ENCODE results near the gene PTPRM. TPM values are rescaled to one million over a fixed set of nuclear protein-coding genes. Genes with fewer than 3 reads are reported as not detected.
A peak's percentile ranks its signal among the peaks of the same experiment; 100 is the strongest.

Gene PTPRM
- polyA plus RNA-seq, 1 donor (not counting 4 experiments of a cell fraction or from before 2014, with no cell fraction given) = 54.5 TPM

DNA sequence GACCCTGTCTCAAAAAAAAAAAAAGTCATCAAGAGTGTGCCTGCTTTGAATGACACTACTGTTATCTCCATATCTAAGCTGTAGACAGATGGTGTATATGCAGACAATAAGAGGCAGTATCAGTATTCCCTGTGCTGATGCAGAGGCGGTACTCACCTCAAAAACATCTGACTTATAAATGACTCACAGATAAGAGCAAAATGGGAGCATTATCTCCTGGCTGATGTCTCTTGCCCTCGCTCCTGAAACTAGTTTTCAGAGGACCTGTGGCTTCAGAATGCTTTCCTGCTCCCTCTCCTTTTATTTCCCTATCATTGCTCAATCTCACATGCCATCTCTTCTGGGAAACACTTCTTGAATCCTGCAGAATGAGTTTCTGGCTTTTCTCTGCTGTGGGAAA, 289.6 kb downstream of the PTPRM start:
- FAIRE-seq (peak; percentile 95), DNase-seq (ENCODE audit: low read depth, low spot score) (no peak)
- Histone ChIP-seq H3K36me3 (ENCODE audit: control insufficient read depth in 2 of 2, extremely low read depth in 1 of 2, insufficient read depth in 2 of 2, low read length in 2 of 2) (no peaks in the 10 kb centered on the region), H3K4me1 (ENCODE audit: control insufficient read depth, extremely low read depth, insufficient read depth, low read length) (peaks cover 15% of the 10 kb centered on the region), H3K4me2 (ENCODE audit: control insufficient read depth, extremely low read depth, insufficient read depth, low read depth, low read length) (peak overlapping the region; percentile 36), H3K9me1 (ENCODE audit: control insufficient read depth, extremely low read depth, insufficient read depth, low read length) (no peaks in the 10 kb centered on the region), H4K20me1 (ENCODE audit: control insufficient read depth, extremely low read depth, insufficient read depth, low read length) (no peaks in the 10 kb centered on the region), H3K27me3 (ENCODE audit: control insufficient read depth, extremely low read depth, insufficient read depth, low read length) (no peaks in the 10 kb centered on the region), H2AFZ (ENCODE audit: control insufficient read depth, low read length) (no peak overlapping the region), H3K27ac (ENCODE audit: control insufficient read depth, insufficient read depth, low read length) (peak overlapping the region; percentile 62), H3K4me3 (ENCODE audit: control insufficient read depth in 2 of 3, extremely low read depth in 1 of 3, insufficient read depth in 2 of 3, low read depth in 1 of 3, low read length in 3 of 3) (no peak overlapping the region), H3K79me2 (ENCODE audit: control insufficient read depth, insufficient read depth, low read length) (no peaks in the 10 kb centered on the region), H3K9me3 (ENCODE audit: control insufficient read depth, low read depth, low read length) (no peaks in the 10 kb centered on the region), H3K9ac (ENCODE audit: control insufficient read depth, extremely low read depth, insufficient read depth, low read length) (peak overlapping the region; percentile 30)
- dilution Hi-C loops (cut with MboI; ENCODE audit: extremely low pct_ligation_motif_present, low sequenced_read_pairs) = no loop called here
- TF ChIP-seq, protein P1, sequence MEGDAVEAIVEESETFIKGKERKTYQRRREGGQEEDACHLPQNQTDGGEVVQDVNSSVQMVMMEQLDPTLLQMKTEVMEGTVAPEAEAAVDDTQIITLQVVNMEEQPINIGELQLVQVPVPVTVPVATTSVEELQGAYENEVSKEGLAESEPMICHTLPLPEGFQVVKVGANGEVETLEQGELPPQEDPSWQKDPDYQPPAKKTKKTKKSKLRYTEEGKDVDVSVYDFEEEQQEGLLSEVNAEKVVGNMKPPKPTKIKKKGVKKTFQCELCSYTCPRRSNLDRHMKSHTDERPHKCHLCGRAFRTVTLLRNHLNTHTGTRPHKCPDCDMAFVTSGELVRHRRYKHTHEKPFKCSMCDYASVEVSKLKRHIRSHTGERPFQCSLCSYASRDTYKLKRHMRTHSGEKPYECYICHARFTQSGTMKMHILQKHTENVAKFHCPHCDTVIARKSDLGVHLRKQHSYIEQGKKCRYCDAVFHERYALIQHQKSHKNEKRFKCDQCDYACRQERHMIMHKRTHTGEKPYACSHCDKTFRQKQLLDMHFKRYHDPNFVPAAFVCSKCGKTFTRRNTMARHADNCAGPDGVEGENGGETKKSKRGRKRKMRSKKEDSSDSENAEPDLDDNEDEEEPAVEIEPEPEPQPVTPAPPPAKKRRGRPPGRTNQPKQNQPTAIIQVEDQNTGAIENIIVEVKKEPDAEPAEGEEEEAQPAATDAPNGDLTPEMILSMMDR (optimal IDR thresholded peaks at IDR 0.05 in 1 of 3, IDR thresholded peaks at IDR 0.05 in 1 of 3, conservative IDR thresholded peaks at IDR 0.05 in 1 of 3; ENCODE audit: extremely low read depth in 1 of 3, insufficient read depth in 2 of 3, low read length in 3 of 3) = no peak
- no peak for TF ChIP-seq EZH2 (IDR thresholded peaks at IDR 0.05; ENCODE audit: low read length)

GRCh38 chr18:7857562-7857961, 290.4 kb downstream of the PTPRM start:
- FAIRE-seq (no peak), DNase-seq (ENCODE audit: low read depth, low spot score) (no peak)
- no peaks in the 10 kb centered on the region for H3K9me3 ChIP-seq (ENCODE audit: control insufficient read depth, low read depth, low read length)
- no peaks in the 10 kb centered on the region for H4K20me1 ChIP-seq (ENCODE audit: control insufficient read depth, extremely low read depth, insufficient read depth, low read length)
- no peaks in the 10 kb centered on the region for H3K36me3 ChIP-seq (ENCODE audit: control insufficient read depth in 2 of 2, extremely low read depth in 1 of 2, insufficient read depth in 2 of 2, low read length in 2 of 2)
- no peaks in the 10 kb centered on the region for H3K27me3 ChIP-seq (ENCODE audit: control insufficient read depth, extremely low read depth, insufficient read depth, low read length)
- H3K9me1 ChIP-seq (ENCODE audit: control insufficient read depth, extremely low read depth, insufficient read depth, low read length) = no peaks in the 10 kb centered on the region
- no peaks in the 10 kb centered on the region for H3K79me2 ChIP-seq (ENCODE audit: control insufficient read depth, insufficient read depth, low read length)
- no peak overlapping the region for H2AFZ ChIP-seq (ENCODE audit: control insufficient read depth, low read length)
- dilution Hi-C loops (cut with MboI; ENCODE audit: extremely low pct_ligation_motif_present, low sequenced_read_pairs) = no loop called here
- TF ChIP-seq, protein P1 (optimal IDR thresholded peaks at IDR 0.05 in 1 of 3, IDR thresholded peaks at IDR 0.05 in 1 of 3, conservative IDR thresholded peaks at IDR 0.05 in 1 of 3; ENCODE audit: extremely low read depth in 1 of 3, insufficient read depth in 2 of 3, low read length in 3 of 3) = no peak
- no peak for TF ChIP-seq EZH2 (IDR thresholded peaks at IDR 0.05; ENCODE audit: low read length)
- H3K9ac ChIP-seq (ENCODE audit: control insufficient read depth, extremely low read depth, insufficient read depth, low read length) = no peak overlapping the region
- peaks cover 18% of the 10 kb centered on the region for H3K4me1 ChIP-seq (ENCODE audit: control insufficient read depth, extremely low read depth, insufficient read depth, low read length)
- no peak overlapping the region for H3K4me2 ChIP-seq (ENCODE audit: control insufficient read depth, extremely low read depth, insufficient read depth, low read depth, low read length)
- no peak overlapping the region for H3K4me3 ChIP-seq (ENCODE audit: control insufficient read depth in 2 of 3, extremely low read depth in 1 of 3, insufficient read depth in 2 of 3, low read depth in 1 of 3, low read length in 3 of 3)
- no peak overlapping the region for H3K27ac ChIP-seq (ENCODE audit: control insufficient read depth, insufficient read depth, low read length)
